NCI-H2029 treated with DMSO at 0.1 percent for 48 hours (cell line): Measurements from ENCODE around the gene TM2D3.

ENCODE experiments used
- DNase-seq: peaks from one replicate; lab custom pipeline; 2025; lab: John Stamatoyannopoulos, UW

Gene TM2D3

GRCh38 chr15:101623367-101624304 lies 28.5 kb downstream of the TM2D3 start:
- DNase-seq = no peak

- no peak for DNase-seq
Observed at GRCh38 chr15:101621961-101622360, 30.2 kb downstream of the TM2D3 start.

- no peak for DNase-seq
Observed at GRCh38 chr15:101620671-101621070, 31.5 kb downstream of the TM2D3 start.

- DNase-seq = no peak
Observed at GRCh38 chr15:101619615-101619865, 32.6 kb downstream of the TM2D3 start.

GRCh38 chr15:101618851-101619614 lies 33.1 kb downstream of the TM2D3 start:
- no peak for DNase-seq

GRCh38 chr15:101618076-101618475 lies 34.1 kb downstream of the TM2D3 start:
- DNase-seq = no peak

GRCh38 chr15:101617390-101617965 lies 34.7 kb downstream of the TM2D3 start:
- DNase-seq = no peak

GRCh38 chr15:101615986-101616848 lies 36.0 kb downstream of the TM2D3 start:
- no peak for DNase-seq

GRCh38 chr15:101615414-101615985 lies 36.7 kb downstream of the TM2D3 start:
- DNase-seq = no peak

GRCh38 chr15:101614761-101615160 lies 37.4 kb downstream of the TM2D3 start:
- no peak for DNase-seq

GRCh38 chr15:101614001-101614585 lies 38.1 kb downstream of the TM2D3 start:
- DNase-seq = no peak

GRCh38 chr15:101613130-101614000 lies 38.8 kb downstream of the TM2D3 start:
- DNase-seq = no peak

- DNase-seq = no peak
Observed at GRCh38 chr15:101612676-101613075, 39.5 kb downstream of the TM2D3 start.

GRCh38 chr15:101611580-101612299 lies 40.4 kb downstream of the TM2D3 start:
- DNase-seq = no peak

GRCh38 chr15:101611007-101611406 lies 41.2 kb downstream of the TM2D3 start:
- DNase-seq = no peak

- DNase-seq = no peak
Observed at GRCh38 chr15:101610611-101611000, 41.6 kb downstream of the TM2D3 start.

GRCh38 chr15:101609742-101610610 lies 42.2 kb downstream of the TM2D3 start:
- no peak for DNase-seq

- DNase-seq = no peak
Observed at GRCh38 chr15:101608201-101608600, 44.0 kb downstream of the TM2D3 start.

- DNase-seq = no peak
Observed at GRCh38 chr15:101607108-101607507, 45.1 kb downstream of the TM2D3 start.
